DND-41 (cell line): ENCODE data around the gene SH3TC1.

Experiments
- ATAC-seq: fragments of 200-7000 bp; cut with Tn5 transposase; 3 replicates; pipeline ENCODE4 v1.9.1; 2021; ENCODE audit warnings: low read depth; ENCODE audit not compliant: insufficient read depth
- DNase-seq: peaks from one replicate; pipeline ENCODE4 v3.0.0-alpha.2; 2020
- H2AFZ ChIP-seq: 2 replicates; pipeline ENCODE4 v1.6.0; 2012; ENCODE audit warnings: low read depth, low read length
- H3K27ac ChIP-seq: 2 replicates; pipeline ENCODE4 v1.5.1; 2012; ENCODE audit warnings: low read length, inconsistent platforms
- H3K27me3 ChIP-seq: fragments of 200-600 bp; sonication (generic); 2 replicates; pipeline ENCODE4 v1.6.0; 2012; ENCODE audit warnings: low read length, mild to moderate bottlenecking, inconsistent platforms; ENCODE audit not compliant: insufficient read depth, poor library complexity
- H3K36me3 ChIP-seq: 2 replicates; pipeline ENCODE4 v1.5.1; 2012; ENCODE audit warnings: low read length, inconsistent platforms; ENCODE audit not compliant: insufficient read depth
- H3K4me1 ChIP-seq: 2 replicates; pipeline ENCODE4 v1.5.1; 2012; ENCODE audit warnings: mild to moderate bottlenecking, low read length; ENCODE audit not compliant: insufficient read depth
- H3K4me2 ChIP-seq: 2 replicates; pipeline ENCODE4 v1.6.0; 2012; ENCODE audit warnings: mild to moderate bottlenecking, moderate library complexity, low read length, inconsistent platforms; ENCODE audit not compliant: insufficient read depth
- H3K4me3 ChIP-seq, 2 experiments: fragments of 200-600 bp in 1 of 2; shearing (Covaris generic) in 1 of 2; 2 replicates each; pipeline ENCODE4 v1.5.1; 2012 to 2016; ENCODE audit warnings: inconsistent platforms in 2 of 2, low read length in 2 of 2, mild to moderate bottlenecking in 2 of 2, low read depth in 1 of 2, moderate library complexity in 1 of 2
- H3K79me2 ChIP-seq: 2 replicates; pipeline ENCODE4 v1.6.0; 2012; ENCODE audit warnings: low read length, inconsistent platforms; ENCODE audit not compliant: insufficient read depth
- H3K9ac ChIP-seq: 2 replicates; pipeline ENCODE4 v1.6.0; 2012; ENCODE audit warnings: low read depth, mild to moderate bottlenecking, inconsistent platforms, low read length, moderate library complexity
- H3K9me3 ChIP-seq: 2 replicates; pipeline ENCODE4 v1.5.1; 2012; ENCODE audit warnings: low read length, moderate library complexity, mild to moderate bottlenecking, inconsistent platforms; ENCODE audit not compliant: insufficient read depth, severe bottlenecking
- H4K20me1 ChIP-seq: 2 replicates; pipeline ENCODE4 v1.6.0; 2012; ENCODE audit warnings: low read length; ENCODE audit not compliant: insufficient read depth
- EZH2 ChIP-seq: IDR thresholded peaks from 3 replicates; pipeline ENCODE4 v1.6.1; 2012; ENCODE audit warnings: borderline replicate concordance, low read depth, mild to moderate bottlenecking, moderate library complexity, low read length, inconsistent platforms; ENCODE audit not compliant: severe bottlenecking
- TF ChIP-seq, protein P1 (sequence below): IDR thresholded peaks from 2 replicates; pipeline ENCODE4 v1.5.1; 2012; ENCODE audit warnings: borderline replicate concordance, low read length, moderate library complexity, mild to moderate bottlenecking; ENCODE audit not compliant: poor library complexity, severe bottlenecking; ENCODE audit errors: extremely low read depth

The SH3TC1 gene

DNA sequence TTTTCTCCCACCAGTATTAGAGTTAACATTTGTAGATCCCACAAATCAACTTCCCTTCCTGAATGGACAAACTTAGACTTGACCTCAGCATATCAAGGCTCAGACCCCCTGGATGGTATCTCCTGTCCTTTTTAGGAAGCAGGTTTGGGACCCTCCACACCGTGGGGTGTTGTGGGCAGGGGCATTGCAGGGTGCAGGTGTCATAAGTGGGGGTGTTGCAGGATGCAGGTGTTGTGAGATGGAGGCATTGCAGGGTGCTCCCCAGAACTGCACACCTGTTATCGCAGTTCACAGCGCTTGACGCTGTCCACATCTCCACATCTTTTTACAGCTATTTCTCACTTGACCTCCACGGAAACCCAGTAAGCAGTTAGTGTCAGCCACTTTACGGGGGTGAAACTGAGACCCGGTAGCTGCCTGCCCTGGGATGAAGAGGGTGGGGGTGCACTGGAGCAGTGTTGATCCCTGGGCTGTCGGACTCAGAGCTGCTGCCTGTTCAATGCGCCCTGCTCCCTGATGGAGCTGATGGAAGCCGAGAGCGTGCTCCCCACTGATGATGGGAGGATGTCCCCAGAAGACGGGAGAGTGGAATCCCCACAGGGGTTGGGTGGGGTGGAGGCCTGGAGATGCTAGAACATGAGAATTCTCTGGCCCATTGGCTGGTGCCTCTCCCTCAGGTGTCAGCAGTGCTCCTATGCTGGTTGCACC, 25.3 kb downstream of the SH3TC1 start:
- peak overlapping the region; percentile 8; the same call in 1 of the 2 replicates for H3K27ac ChIP-seq
- H3K4me3 ChIP-seq, result no peak overlapping the region
- TF ChIP-seq, protein P1, sequence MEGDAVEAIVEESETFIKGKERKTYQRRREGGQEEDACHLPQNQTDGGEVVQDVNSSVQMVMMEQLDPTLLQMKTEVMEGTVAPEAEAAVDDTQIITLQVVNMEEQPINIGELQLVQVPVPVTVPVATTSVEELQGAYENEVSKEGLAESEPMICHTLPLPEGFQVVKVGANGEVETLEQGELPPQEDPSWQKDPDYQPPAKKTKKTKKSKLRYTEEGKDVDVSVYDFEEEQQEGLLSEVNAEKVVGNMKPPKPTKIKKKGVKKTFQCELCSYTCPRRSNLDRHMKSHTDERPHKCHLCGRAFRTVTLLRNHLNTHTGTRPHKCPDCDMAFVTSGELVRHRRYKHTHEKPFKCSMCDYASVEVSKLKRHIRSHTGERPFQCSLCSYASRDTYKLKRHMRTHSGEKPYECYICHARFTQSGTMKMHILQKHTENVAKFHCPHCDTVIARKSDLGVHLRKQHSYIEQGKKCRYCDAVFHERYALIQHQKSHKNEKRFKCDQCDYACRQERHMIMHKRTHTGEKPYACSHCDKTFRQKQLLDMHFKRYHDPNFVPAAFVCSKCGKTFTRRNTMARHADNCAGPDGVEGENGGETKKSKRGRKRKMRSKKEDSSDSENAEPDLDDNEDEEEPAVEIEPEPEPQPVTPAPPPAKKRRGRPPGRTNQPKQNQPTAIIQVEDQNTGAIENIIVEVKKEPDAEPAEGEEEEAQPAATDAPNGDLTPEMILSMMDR, result no peak
- no peak for TF ChIP-seq EZH2
- DNase-seq, result no peak
- H3K27me3 ChIP-seq, result no peaks in the 10 kb centered on the region
- H3K36me3 ChIP-seq, result peaks cover 15% of the 10 kb centered on the region
- H3K9me3 ChIP-seq, result no peaks in the 10 kb centered on the region
- no peak overlapping the region for H3K4me2 ChIP-seq
- no peaks in the 10 kb centered on the region for H3K79me2 ChIP-seq
- H3K4me1 ChIP-seq, result peaks cover 95% of the 10 kb centered on the region
- ATAC-seq, result no peak
- H4K20me1 ChIP-seq, result no peaks in the 10 kb centered on the region; the same call in 1 of the 2 replicates
- no peak overlapping the region for H2AFZ ChIP-seq
- no peak overlapping the region for H3K9ac ChIP-seq

DNA sequence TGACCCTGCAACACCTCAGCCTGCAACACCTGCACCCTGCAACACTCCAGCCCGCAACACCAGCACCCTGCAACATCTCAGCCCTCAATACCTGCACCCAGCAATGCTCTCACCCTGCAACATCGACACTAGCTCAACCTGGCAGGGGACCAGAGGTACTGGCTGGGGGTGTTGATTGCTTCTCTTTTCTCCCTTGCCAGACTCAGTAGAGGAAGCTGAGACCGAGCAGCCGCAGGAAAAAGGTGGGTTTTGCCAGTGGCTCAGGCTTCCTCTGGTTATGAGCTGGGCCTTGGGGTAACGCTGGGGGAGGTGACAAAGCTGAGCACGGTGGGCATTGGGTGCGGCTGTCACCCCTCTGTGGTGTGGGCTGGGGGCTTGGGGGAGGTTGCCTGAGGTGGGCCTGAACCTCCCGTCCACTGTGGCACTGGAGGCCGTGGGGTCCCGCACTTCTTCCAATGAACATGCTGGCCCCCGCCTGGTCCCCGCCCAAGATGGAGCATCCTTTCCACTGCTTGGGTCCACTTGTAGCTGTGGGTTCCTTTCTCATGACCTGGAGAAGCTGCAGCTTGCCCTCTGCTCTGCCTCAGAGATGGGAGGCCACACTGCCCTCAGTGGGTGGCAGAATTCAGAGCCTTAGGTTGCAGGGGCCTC, 26.0 kb downstream of the SH3TC1 start:
- Histone ChIP-seq H3K9ac (no peak overlapping the region), H3K36me3 (peaks cover 15% of the 10 kb centered on the region), H4K20me1 (no peaks in the 10 kb centered on the region; the same call in 1 of the 2 replicates), H2AFZ (no peak overlapping the region), H3K27ac (0 out of 2 replicates have a peak overlapping the region, but pooled peaks have one; percentile 0), H3K79me2 (no peaks in the 10 kb centered on the region), H3K4me2 (no peak overlapping the region), H3K9me3 (no peaks in the 10 kb centered on the region), H3K4me1 (peaks cover 95% of the 10 kb centered on the region), H3K27me3 (no peaks in the 10 kb centered on the region), H3K4me3 (no peak overlapping the region)
- DNase-seq (peak; percentile 24), ATAC-seq (no peak)
- TF ChIP-seq EZH2, result no peak
- TF ChIP-seq, protein P1, result no peak

DNA sequence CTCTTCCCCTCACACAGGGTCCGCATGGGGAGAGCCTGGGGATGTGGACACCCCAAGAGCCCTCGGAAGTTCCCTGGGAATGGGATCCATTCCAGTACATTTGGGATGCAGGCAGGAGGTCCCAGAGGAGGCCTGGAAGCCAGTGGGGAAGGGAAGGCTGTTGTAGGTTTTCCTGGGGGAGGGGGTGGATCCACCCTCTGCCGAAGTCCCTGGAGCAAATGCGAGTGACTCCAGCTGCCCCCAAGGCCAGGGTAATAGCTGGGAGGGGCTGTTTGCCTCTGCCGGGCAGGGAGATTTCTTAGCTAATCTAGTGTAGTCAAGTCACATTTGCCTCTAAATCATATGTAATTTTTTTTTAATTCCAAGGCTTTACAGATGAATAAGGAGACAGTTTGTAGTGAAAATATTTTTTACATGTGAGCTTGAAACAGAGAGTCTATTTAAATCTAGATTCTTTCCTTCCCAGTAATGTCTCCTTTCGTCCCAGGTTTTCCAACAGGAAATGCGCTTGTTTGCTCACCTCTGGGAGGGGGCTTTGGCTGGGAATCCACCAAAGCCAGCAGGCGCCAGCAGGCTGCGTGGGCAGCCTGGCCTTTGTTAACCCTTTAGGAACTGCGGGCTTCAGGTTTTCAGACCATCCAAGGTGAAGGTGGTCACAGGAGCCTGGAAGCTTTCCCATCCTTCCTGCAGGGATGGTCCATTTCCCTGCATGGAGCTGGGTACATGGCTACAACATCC, 26.8 kb downstream of the SH3TC1 start:
- no peak for ATAC-seq
- Histone ChIP-seq H3K4me1 (peaks cover 92% of the 10 kb centered on the region), H4K20me1 (no peaks in the 10 kb centered on the region; the same call in 1 of the 2 replicates), H3K9me3 (no peaks in the 10 kb centered on the region), H3K4me3 (no peak overlapping the region), H3K4me2 (no peak overlapping the region), H3K36me3 (peaks cover 15% of the 10 kb centered on the region), H3K9ac (no peak overlapping the region), H3K79me2 (no peaks in the 10 kb centered on the region), H3K27me3 (no peaks in the 10 kb centered on the region), H3K27ac (0 out of 2 replicates have a peak overlapping the region, but pooled peaks have one; percentile 0), H2AFZ (no peak overlapping the region)
- DNase-seq, result no peak
- no peak for TF ChIP-seq EZH2
- TF ChIP-seq, protein P1, result no peak
